Neuron (in vitro differentiated cells): Measurements from ENCODE around the gene INSR.
"Not testable (repeated sequence)": the region's sequence is repeated elsewhere in the genome, so short reads cannot be mapped to it uniquely, and the experiment has no call there.

Experiments
- H2AFZ ChIP-seq: one replicate; pipeline ENCODE4 v1.6.1; 2013; ENCODE audit warnings: low read depth, mild to moderate bottlenecking, inconsistent platforms, low read length, moderate library complexity
- H3K27me3 ChIP-seq: one replicate; pipeline ENCODE4 v1.6.1; 2013; ENCODE audit warnings: low read length; ENCODE audit not compliant: insufficient read depth
- H3K36me3 ChIP-seq: one replicate; pipeline ENCODE4 v1.6.1; 2013; ENCODE audit warnings: low read length; ENCODE audit not compliant: insufficient read depth
- H3K4me1 ChIP-seq: one replicate; pipeline ENCODE4 v1.6.1; 2013; ENCODE audit warnings: low read length; ENCODE audit not compliant: insufficient read depth
- H3K4me3 ChIP-seq: 2 replicates; pipeline ENCODE4 v1.5.1; 2013; ENCODE audit warnings: mild to moderate bottlenecking, low read length, moderate library complexity
- H3K9me3 ChIP-seq: one replicate; pipeline ENCODE4 v1.6.1; 2013; ENCODE audit warnings: low read length

Gene INSR

GRCh38 chr19:7217861-7218260 lies 76.4 kb downstream of the INSR start:
- no peak overlapping the region for H3K4me3 ChIP-seq
- H3K9me3 ChIP-seq: no peaks in the 10 kb centered on the region
- no peaks in the 10 kb centered on the region for H3K27me3 ChIP-seq
- H3K4me1 ChIP-seq: no peaks in the 10 kb centered on the region
- H3K36me3 ChIP-seq: no peaks in the 10 kb centered on the region
- no peak overlapping the region for H2AFZ ChIP-seq

GRCh38 chr19:7216373-7216902 lies 77.8 kb downstream of the INSR start:
- Histone ChIP-seq H3K4me3 (no peak overlapping the region), H3K27me3 (no peaks in the 10 kb centered on the region), H3K4me1 (no peaks in the 10 kb centered on the region), H3K9me3 (no peaks in the 10 kb centered on the region), H2AFZ (no peak overlapping the region), H3K36me3 (no peaks in the 10 kb centered on the region)

- no peaks in the 10 kb centered on the region for H3K36me3 ChIP-seq
- H3K4me1 ChIP-seq: no peaks in the 10 kb centered on the region
- H3K4me3 ChIP-seq: no peak overlapping the region
- H3K27me3 ChIP-seq: no peaks in the 10 kb centered on the region
- H3K9me3 ChIP-seq: no peaks in the 10 kb centered on the region
- no peak overlapping the region for H2AFZ ChIP-seq
These were observed 79.0 kb downstream of the INSR start for GRCh38 chr19:7215176-7215575.

GRCh38 chr19:7214324-7215089 lies 79.7 kb downstream of the INSR start:
- no peaks in the 10 kb centered on the region for H3K27me3 ChIP-seq
- no peak overlapping the region for H2AFZ ChIP-seq
- no peaks in the 10 kb centered on the region for H3K36me3 ChIP-seq

GRCh38 chr19:7213628-7214323 lies 80.4 kb downstream of the INSR start:
- Histone ChIP-seq H3K4me3 (no peak overlapping the region), H3K36me3 (no peaks in the 10 kb centered on the region), H3K27me3 (no peaks in the 10 kb centered on the region), H2AFZ (no peak overlapping the region), H3K4me1 (no peaks in the 10 kb centered on the region), H3K9me3 (no peaks in the 10 kb centered on the region)

More at GRCh38 chr19:7214324-7215089, 79.7 kb downstream of the INSR start:
- no peaks in the 10 kb centered on the region for H3K4me1 ChIP-seq
- H3K4me3 ChIP-seq: no peak overlapping the region
- no peaks in the 10 kb centered on the region for H3K9me3 ChIP-seq

- Histone ChIP-seq H3K27me3 (no peaks in the 10 kb centered on the region), H3K4me1 (no peaks in the 10 kb centered on the region), H3K9me3 (no peaks in the 10 kb centered on the region), H3K36me3 (no peaks in the 10 kb centered on the region), H3K4me3 (no peak overlapping the region), H2AFZ (no peak overlapping the region)
These were observed 82.8 kb downstream of the INSR start for GRCh38 chr19:7211191-7211951.

GRCh38 chr19:7210359-7210758 lies 83.9 kb downstream of the INSR start:
- Histone ChIP-seq H3K9me3 (no peaks in the 10 kb centered on the region), H3K36me3 (no peaks in the 10 kb centered on the region), H3K4me3 (no peak overlapping the region), H3K27me3 (no peaks in the 10 kb centered on the region), H3K4me1 (no peaks in the 10 kb centered on the region), H2AFZ (no peak overlapping the region)

- H3K27me3 ChIP-seq, H3K9me3 ChIP-seq, H3K4me1 ChIP-seq, H2AFZ ChIP-seq, H3K36me3 ChIP-seq, H3K4me3 ChIP-seq: not testable (repeated sequence)
These were observed 84.5 kb downstream of the INSR start for GRCh38 chr19:7209597-7210325.

GRCh38 chr19:7209036-7209435 lies 85.2 kb downstream of the INSR start:
- H3K4me3 ChIP-seq, H2AFZ ChIP-seq, H3K4me1 ChIP-seq, H3K36me3 ChIP-seq, H3K27me3 ChIP-seq, H3K9me3 ChIP-seq: not testable (repeated sequence)

- no peaks in the 10 kb centered on the region for H3K27me3 ChIP-seq
- peaks cover 3% of the 10 kb centered on the region for H3K4me1 ChIP-seq
- no peaks in the 10 kb centered on the region for H3K9me3 ChIP-seq
- H2AFZ ChIP-seq: no peak overlapping the region
- no peaks in the 10 kb centered on the region for H3K36me3 ChIP-seq
- H3K4me3 ChIP-seq: no peak overlapping the region
These were observed 90.9 kb downstream of the INSR start for GRCh38 chr19:7203332-7203731.

- Histone ChIP-seq H3K4me1 (peaks cover 4% of the 10 kb centered on the region), H2AFZ (no peak overlapping the region), H3K4me3 (no peak overlapping the region), H3K9me3 (no peaks in the 10 kb centered on the region), H3K36me3 (no peaks in the 10 kb centered on the region), H3K27me3 (no peaks in the 10 kb centered on the region)
These were observed 91.3 kb downstream of the INSR start for GRCh38 chr19:7202888-7203287.

- Histone ChIP-seq H2AFZ (no peak overlapping the region), H3K4me3 (no peak overlapping the region)
These were observed 93.5 kb downstream of the INSR start for GRCh38 chr19:7200736-7201135.

More at GRCh38 chr19:7200736-7201135, 93.5 kb downstream of the INSR start:
- peaks cover 13% of the 10 kb centered on the region for H3K4me1 ChIP-seq
- no peaks in the 10 kb centered on the region for H3K36me3 ChIP-seq
- no peaks in the 10 kb centered on the region for H3K27me3 ChIP-seq
- H3K9me3 ChIP-seq: no peaks in the 10 kb centered on the region
